Epithelial cell of esophagus (primary cell): ENCODE measurements around the gene ASPDH.
"Not testable (repeated sequence)": the region's sequence is repeated elsewhere in the genome, so short reads cannot be mapped to it uniquely, and the experiment has no call there.

Experiments
- DNase-seq: peaks from one replicate; pipeline ENCODE4 v3.0.0; 2010; ENCODE audit warnings: low read depth
- H3K4me3 ChIP-seq: 2 replicates; pipeline ENCODE4 v1.5.1; 2011; ENCODE audit warnings: mild to moderate bottlenecking, low read length, control low read depth
- TF ChIP-seq, protein P1 (sequence below): IDR thresholded peaks from 2 replicates; pipeline ENCODE4 v1.5.1; 2011; ENCODE audit warnings: low read depth, mild to moderate bottlenecking, low read length, control low read depth, inconsistent platforms; ENCODE audit not compliant: insufficient read depth; ENCODE audit errors: missing control alignments

Gene ASPDH

DNA sequence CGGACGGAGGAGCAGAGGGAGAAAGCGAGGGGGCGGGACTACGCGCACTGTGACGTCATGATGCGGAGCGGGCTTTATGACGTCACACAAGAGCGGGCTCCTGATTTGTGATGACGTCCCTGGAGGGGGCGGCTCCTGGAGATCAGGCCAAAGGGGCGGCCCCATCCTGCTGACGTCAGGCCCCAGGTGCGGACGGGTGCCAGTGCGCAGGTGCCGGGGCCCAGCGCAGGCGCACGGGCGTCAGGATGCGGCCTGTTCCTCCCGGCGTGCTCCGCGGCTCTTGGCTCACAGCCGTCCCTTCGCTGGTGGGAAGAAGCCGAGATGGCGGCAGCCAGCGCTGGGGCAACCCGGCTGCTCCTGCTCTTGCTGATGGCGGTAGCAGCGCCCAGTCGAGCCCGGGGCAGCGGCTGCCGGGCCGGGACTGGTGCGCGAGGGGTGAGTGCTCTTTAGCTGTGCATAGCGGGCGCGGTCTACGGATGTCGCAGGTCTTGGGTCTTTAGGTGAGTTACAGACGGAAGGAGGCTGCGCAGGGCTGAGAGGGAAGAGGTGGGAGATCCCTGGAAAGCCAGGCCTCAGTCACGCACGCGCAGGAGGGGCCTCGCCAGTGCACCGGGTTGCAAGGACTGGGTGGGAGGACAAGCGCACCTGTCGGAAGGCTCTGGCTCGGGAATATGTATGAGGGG is 37.3 kb downstream of the ASPDH start, which contains the start of the genes EMC10 and GARIN5A:
EMC10 (plus strand) TSS at position 284 of the 683 bp plus-strand sequence; CDS start at position 322, 38 bp downstream.
GARIN5A (minus strand) TSS at position 625 of the 683 bp plus-strand sequence; CDS start at position 165, 460 bp downstream.
- TF ChIP-seq, protein P1, sequence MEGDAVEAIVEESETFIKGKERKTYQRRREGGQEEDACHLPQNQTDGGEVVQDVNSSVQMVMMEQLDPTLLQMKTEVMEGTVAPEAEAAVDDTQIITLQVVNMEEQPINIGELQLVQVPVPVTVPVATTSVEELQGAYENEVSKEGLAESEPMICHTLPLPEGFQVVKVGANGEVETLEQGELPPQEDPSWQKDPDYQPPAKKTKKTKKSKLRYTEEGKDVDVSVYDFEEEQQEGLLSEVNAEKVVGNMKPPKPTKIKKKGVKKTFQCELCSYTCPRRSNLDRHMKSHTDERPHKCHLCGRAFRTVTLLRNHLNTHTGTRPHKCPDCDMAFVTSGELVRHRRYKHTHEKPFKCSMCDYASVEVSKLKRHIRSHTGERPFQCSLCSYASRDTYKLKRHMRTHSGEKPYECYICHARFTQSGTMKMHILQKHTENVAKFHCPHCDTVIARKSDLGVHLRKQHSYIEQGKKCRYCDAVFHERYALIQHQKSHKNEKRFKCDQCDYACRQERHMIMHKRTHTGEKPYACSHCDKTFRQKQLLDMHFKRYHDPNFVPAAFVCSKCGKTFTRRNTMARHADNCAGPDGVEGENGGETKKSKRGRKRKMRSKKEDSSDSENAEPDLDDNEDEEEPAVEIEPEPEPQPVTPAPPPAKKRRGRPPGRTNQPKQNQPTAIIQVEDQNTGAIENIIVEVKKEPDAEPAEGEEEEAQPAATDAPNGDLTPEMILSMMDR = no peak
- H3K4me3 ChIP-seq = peak within 1 kb of the TSS; percentile 80
- peak; percentile 96 for DNase-seq

DNA sequence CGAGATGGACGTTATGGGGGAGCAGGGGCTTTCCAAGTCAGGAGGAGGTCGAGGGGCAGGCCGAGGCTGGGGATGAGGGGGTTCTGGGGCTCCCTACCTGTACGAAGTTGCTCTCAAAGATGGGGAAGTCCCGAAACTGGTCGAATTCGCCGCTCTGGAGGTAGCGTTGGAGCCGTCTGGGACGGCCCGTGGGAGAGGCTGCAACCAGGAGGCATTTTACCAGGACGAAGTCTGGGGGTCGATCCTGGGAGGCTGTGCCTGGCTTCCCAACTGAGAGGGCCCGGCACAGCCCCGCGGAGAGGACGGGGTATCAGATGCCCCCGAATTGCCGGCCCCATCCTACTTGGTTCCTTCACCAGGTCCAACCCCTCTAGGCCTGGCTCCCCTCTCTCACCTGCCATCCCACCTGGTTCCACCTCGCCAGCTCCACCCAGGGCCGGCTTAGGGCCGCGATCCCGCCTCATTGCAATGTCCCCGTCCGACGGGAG is 37.9 kb downstream of the ASPDH start:
- TF ChIP-seq, protein P1 = no peak
- peak overlapping the region; percentile 19 for H3K4me3 ChIP-seq

DNA sequence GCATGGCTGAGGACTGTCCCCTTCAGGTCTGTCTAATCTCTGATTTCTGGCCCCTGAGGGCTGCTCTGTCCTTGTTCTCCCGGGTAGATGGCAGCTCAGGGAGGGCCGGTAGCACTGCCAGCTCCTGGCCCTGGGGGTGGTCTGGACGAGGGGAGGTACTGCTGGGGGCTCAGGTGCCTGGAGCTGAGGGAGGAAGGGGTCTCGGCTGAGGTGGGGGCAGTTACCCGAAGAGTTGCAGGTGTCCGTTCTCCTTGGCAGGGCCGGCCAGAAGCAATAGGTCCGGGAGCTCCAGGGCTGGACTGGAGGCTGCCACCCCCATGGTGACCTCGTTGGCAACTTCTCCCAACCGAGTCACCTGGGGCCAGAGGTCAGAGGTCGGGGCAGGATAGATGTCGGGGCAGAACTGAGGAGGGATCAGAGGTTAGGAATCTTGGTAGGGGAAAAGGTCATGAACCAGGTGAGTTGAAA is 38.6 kb downstream of the ASPDH start:
- H3K4me3 ChIP-seq = no peak overlapping the region
- TF ChIP-seq, protein P1 = no peak
- DNase-seq = no peak

More for the DNA sequence above, 37.9 kb downstream of the ASPDH start:
- no peak for DNase-seq

DNA sequence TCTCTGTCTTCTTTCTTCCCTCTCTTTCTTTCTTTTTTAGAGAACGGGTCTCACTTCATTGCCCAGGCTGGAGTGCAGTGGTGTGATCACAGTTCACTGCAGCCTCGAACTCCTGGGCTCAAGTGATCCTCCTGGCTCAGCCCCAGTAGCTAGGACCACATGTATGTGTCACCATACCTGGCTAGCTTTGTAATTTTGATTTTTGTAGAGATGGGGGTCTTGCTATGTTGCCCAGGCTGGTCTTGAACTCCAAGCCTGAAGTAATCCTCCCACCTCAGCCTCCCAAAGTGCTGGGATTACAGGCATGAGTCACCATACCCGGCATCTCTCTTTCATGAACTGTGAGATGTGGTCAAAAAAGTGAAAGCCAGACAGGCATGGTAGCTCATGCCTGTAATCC is 40.4 kb downstream of the ASPDH start:
- not testable (repeated sequence) for DNase-seq, H3K4me3 ChIP-seq

DNA sequence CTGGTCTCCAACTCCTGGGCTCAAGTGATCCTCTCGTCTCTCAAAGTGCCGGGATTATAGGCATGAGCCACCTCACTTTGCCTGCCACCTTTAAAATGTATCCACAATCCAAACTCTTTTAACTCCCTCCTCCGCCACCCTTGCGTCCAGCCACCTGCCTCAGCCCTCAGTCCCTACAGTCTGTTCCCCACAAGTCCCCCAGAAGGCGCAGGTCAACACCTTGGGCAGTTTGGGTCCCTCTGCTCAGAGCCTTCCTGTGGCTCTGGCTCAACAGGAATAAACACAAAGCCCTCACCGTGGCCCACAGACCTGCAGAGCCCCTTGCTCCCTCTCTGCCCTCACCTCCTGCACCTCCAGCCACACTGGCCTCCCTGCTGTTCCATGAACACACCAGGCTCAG is 44.9 kb downstream of the ASPDH start:
- H3K4me3 ChIP-seq = no peak overlapping the region
- no peak for DNase-seq
- TF ChIP-seq, protein P1 = no peak

DNA sequence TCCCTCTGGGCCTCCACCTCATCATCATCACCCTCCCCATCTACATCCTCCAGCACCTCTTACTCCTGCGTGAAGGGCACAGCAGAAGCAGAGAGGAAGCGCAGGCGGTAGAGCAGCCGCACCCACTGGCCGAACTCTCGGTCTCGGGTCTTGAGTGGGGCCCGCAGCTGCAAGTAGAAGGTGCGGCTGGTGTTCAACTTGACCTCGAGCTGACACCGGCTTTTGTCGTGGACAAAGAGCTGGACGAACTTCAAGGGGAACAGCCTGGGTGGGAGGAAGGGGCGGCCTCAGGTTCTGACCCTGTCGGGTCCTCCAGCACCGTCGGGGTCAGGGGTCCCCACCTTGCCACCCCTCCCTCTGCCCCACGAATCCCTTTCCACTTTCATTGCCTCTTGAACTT is 46.1 kb downstream of the ASPDH start:
- DNase-seq = no peak
- no peak overlapping the region for H3K4me3 ChIP-seq
- TF ChIP-seq, protein P1 = no peak

DNA sequence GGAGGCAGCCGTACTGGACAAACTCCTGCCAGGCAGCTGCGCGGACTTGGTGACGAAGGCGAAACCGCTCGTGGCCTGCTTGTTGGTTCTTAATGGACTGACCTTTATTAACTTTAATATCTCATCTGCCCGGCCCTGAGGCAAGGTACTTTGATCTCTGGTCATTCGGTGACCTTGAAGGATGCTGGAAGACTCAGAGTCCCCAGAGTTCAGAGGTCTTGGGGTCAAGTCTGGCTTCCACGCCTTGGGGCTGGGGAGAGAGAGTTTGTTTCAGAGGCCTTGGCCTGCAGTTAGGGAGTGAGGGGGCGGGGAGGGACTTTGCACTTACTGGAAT is 47.0 kb downstream of the ASPDH start:
- TF ChIP-seq, protein P1 = no peak
- DNase-seq = no peak
- H3K4me3 ChIP-seq = no peak overlapping the region
